CD4-positive, CD25-positive, alpha-beta regulatory T cell (primary cell): ENCODE data around the gene FBXO7. TPM values are rescaled to one million over a fixed set of nuclear protein-coding genes. Genes with fewer than 3 reads are reported as not detected.

Experiments
- ATAC-seq, 2 donors: fragments of 150-1000 bp; cut with Tn5 transposase; one replicate each; pipeline ENCODE4 v1.10.0; 2021; ENCODE audit warnings: low read depth in 2 of 2, moderate number of reproducible peaks in 2 of 2, moderate library complexity in 1 of 2
- DNase-seq, 3 donors: peaks; one replicate each; pipeline versions ENCODE4 v3.0.0 to v3.0.0-alpha.2; 2012 to 2022; ENCODE audit warnings: mixed read lengths in 1 of 3
- H3K27ac ChIP-seq: one replicate; pipeline ENCODE4 v1.7.0; 2013; ENCODE audit warnings: mild to moderate bottlenecking, low read length; ENCODE audit not compliant: insufficient read depth, poor library complexity, severe bottlenecking
- H3K27me3 ChIP-seq: one replicate; pipeline ENCODE4 v1.7.0; 2013; ENCODE audit warnings: low read length; ENCODE audit not compliant: control insufficient read depth, insufficient read depth
- H3K36me3 ChIP-seq: one replicate; pipeline ENCODE4 v1.7.0; 2013; ENCODE audit warnings: mild to moderate bottlenecking, low read length, moderate library complexity; ENCODE audit not compliant: control insufficient read depth, insufficient read depth
- H3K4me1 ChIP-seq: 2 replicates; pipeline ENCODE4 v1.7.0; 2013; ENCODE audit warnings: mild to moderate bottlenecking, low read length; ENCODE audit not compliant: insufficient read depth, control insufficient read depth, poor library complexity, severe bottlenecking
- H3K4me3 ChIP-seq: one replicate; pipeline ENCODE4 v1.7.0; 2013; ENCODE audit warnings: low read depth, mild to moderate bottlenecking, low read length, moderate library complexity
- H3K9me3 ChIP-seq, 2 experiments: 1 replicate in 1 of 2; 2 replicates in 1 of 2; pipeline ENCODE4 v1.7.0; 2013; ENCODE audit warnings: low read length in 2 of 2, mild to moderate bottlenecking in 1 of 2, moderate library complexity in 1 of 2; ENCODE audit not compliant: control insufficient read depth in 2 of 2
- H3K27ac Mint-ChIP-seq, 3 donors: one replicate each; pipeline ENCODE4 v1.8.0; 2020 to 2022; ENCODE audit warnings: mild to moderate bottlenecking in 3 of 3, mixed read lengths in 3 of 3, moderate library complexity in 2 of 3
- H3K27me3 Mint-ChIP-seq: one replicate; pipeline ENCODE4 v1.8.0; 2022; ENCODE audit warnings: mild to moderate bottlenecking, mixed read lengths
- H3K36me3 Mint-ChIP-seq: one replicate; pipeline ENCODE4 v1.8.0; 2020; ENCODE audit warnings: mixed read lengths
- H3K4me1 Mint-ChIP-seq, 4 donors: one replicate each; pipeline ENCODE4 v1.8.0; 2020 to 2022; ENCODE audit warnings: mixed read lengths in 4 of 4, mild to moderate bottlenecking in 1 of 4
- H3K4me3 Mint-ChIP-seq, 4 donors: one replicate each; pipeline ENCODE4 v1.8.0; 2020 to 2022; ENCODE audit warnings: mild to moderate bottlenecking in 4 of 4, mixed read lengths in 4 of 4, moderate library complexity in 3 of 4
- H3K9me3 Mint-ChIP-seq, 7 donors: one replicate each; pipeline ENCODE4 v1.8.0; 2020 to 2022; ENCODE audit warnings: mixed read lengths in 7 of 7, mild to moderate bottlenecking in 3 of 7, moderate library complexity in 2 of 7
- polyA plus RNA-seq, 4 donors: library from polyadenylated mRNA; unstranded; fragments of 300-500 nt; fragmentation: Illumina TruSeq; gene quantifications; one replicate each; pipeline ENCODE4 v1.2.3, GENCODE V29; 2021
- total RNA-seq: library from RNA; stranded (reverse); gene quantifications from one replicate; pipeline ENCODE4 v1.2.3, GENCODE V29; 2022

FBXO7 gene
- total RNA-seq = 133 TPM
- 100 to 1,000 TPM; 148 to 180 (median 168) TPM for polyA plus RNA-seq

- peaks cover 3% of the 10 kb centered on the region for H3K36me3 ChIP-seq
- Mint-ChIP-seq H3K27ac (peak within 1 kb of the TSS; percentile 91 to 96 (median 94)), H3K9me3 (no peaks in the 10 kb centered on the region), H3K36me3 (peaks cover 2% of the 10 kb centered on the region), H3K27me3 (peaks cover 10% of the 10 kb centered on the region), H3K4me1 (peaks cover 21 to 39% (median 30%) of the 10 kb centered on the region in 4 donors), H3K4me3 (peak within 1 kb of the TSS; percentile 91 to 98 (median 96))
- DNase-seq = peak; percentile 77 to 91 (median 86)
- H3K9me3 ChIP-seq = no peaks in the 10 kb centered on the region
- peak within 1 kb of the TSS; percentile 94 for H3K4me3 ChIP-seq
- H3K27me3 ChIP-seq = peaks cover 1% of the 10 kb centered on the region
- H3K27ac ChIP-seq = peak within 1 kb of the TSS; percentile 96
- H3K4me1 ChIP-seq = peaks cover 45% of the 10 kb centered on the region
- ATAC-seq = peak; percentile 83 to 87
Measured at GRCh38 chr22:32474635-32475467, at the start of gene FBXO7. FBXO7 (plus strand) TSS chr22:32474811; CDS start chr22:32475003, 192 bp downstream.

GRCh38 chr22:32426881-32427280 lies 47.7 kb upstream of the FBXO7 start:
- Mint-ChIP-seq H3K9me3 (peaks cover 0 to 4% (median 0%) of the 10 kb centered on the region in 7 donors), H3K36me3 (no peaks in the 10 kb centered on the region), H3K4me1 (peaks cover 0 to 2% (median 0%) of the 10 kb centered on the region in 4 donors), H3K27ac (no peak overlapping the region), H3K4me3 (no peak overlapping the region), H3K27me3 (peaks cover 32% of the 10 kb centered on the region)
- H3K36me3 ChIP-seq = no peaks in the 10 kb centered on the region
- H3K9me3 ChIP-seq = no peaks in the 10 kb centered on the region
- no peak overlapping the region for H3K4me3 ChIP-seq
- peaks cover 9% of the 10 kb centered on the region for H3K27me3 ChIP-seq
- no peaks in the 10 kb centered on the region for H3K4me1 ChIP-seq
- DNase-seq (no peak), ATAC-seq (no peak)
- H3K27ac ChIP-seq = no peak overlapping the region

GRCh38 chr22:32430352-32430751 lies 44.3 kb upstream of the FBXO7 start:
- H3K4me3 ChIP-seq = no peak overlapping the region
- no peaks in the 10 kb centered on the region for H3K9me3 ChIP-seq
- DNase-seq = no peak
- no peaks in the 10 kb centered on the region for H3K36me3 ChIP-seq
- H3K27ac Mint-ChIP-seq = no peak overlapping the region
- peaks cover 0 to 4% (median 0%) of the 10 kb centered on the region in 7 donors for H3K9me3 Mint-ChIP-seq
- peaks cover 11% of the 10 kb centered on the region for H3K27me3 Mint-ChIP-seq
- H3K27ac ChIP-seq = no peak overlapping the region
- no peaks in the 10 kb centered on the region for H3K36me3 Mint-ChIP-seq
- peaks cover 1% of the 10 kb centered on the region for H3K27me3 ChIP-seq
- no peak for ATAC-seq
- no peak overlapping the region for H3K4me3 Mint-ChIP-seq
- peaks cover 0 to 2% (median 0%) of the 10 kb centered on the region in 4 donors for H3K4me1 Mint-ChIP-seq
- no peaks in the 10 kb centered on the region for H3K4me1 ChIP-seq

DNA sequence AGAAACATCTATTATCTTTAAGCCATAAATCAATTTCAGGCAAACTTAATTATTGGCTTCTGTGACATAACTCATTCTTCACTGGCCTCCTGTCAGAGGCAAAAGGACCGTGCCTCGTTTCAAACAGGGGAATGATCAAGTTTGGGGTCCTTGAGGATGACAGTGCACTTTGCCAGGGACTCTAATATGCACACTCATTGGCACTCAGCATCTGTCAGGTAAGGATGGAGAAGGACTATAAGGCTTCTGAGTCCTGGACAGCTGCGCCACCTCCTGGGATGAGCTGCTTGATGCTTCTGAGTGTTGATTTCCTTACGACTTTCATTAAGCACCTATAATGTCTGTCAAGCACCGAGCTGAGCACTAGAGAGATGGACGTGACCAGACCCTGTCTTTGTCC lies 30.5 kb upstream of the FBXO7 start:
- Mint-ChIP-seq H3K4me3 (no peak overlapping the region), H3K27me3 (peaks cover 25% of the 10 kb centered on the region), H3K4me1 (no peaks in the 10 kb centered on the region), H3K36me3 (no peaks in the 10 kb centered on the region), H3K9me3 (no peaks in the 10 kb centered on the region), H3K27ac (no peak overlapping the region)
- no peaks in the 10 kb centered on the region for H3K27me3 ChIP-seq
- no peaks in the 10 kb centered on the region for H3K4me1 ChIP-seq
- no peaks in the 10 kb centered on the region for H3K9me3 ChIP-seq
- no peak overlapping the region for H3K4me3 ChIP-seq
- H3K36me3 ChIP-seq = no peaks in the 10 kb centered on the region
- ATAC-seq = no peak
- H3K27ac ChIP-seq = no peak overlapping the region
- peak in 1 of 3 donors; percentile 24 for DNase-seq

DNA sequence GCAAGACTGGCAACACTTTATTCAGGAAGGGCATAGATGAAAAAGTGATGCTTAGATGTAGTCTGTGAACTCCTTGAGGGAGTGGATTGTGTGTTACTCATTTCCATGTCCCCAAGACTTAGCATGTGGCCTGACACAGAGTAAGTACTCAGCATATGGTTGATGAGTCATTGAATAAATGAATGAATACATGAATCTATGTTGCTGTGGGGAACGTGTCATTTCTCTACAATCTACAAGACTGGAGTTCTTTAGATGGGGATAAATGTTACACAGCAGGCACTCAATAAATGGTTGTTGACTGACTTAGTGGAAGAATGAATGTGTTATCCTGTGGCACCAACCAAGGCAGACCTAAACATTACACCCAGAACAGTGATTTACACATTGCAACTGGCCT lies 28.3 kb upstream of the FBXO7 start:
- no peaks in the 10 kb centered on the region for H3K36me3 ChIP-seq
- no peak overlapping the region for H3K4me3 ChIP-seq
- Mint-ChIP-seq H3K4me1 (no peaks in the 10 kb centered on the region), H3K27me3 (peaks cover 29% of the 10 kb centered on the region), H3K4me3 (no peak overlapping the region), H3K36me3 (no peaks in the 10 kb centered on the region), H3K27ac (no peak overlapping the region), H3K9me3 (no peaks in the 10 kb centered on the region)
- no peaks in the 10 kb centered on the region for H3K4me1 ChIP-seq
- H3K27ac ChIP-seq = no peak overlapping the region
- H3K9me3 ChIP-seq = no peaks in the 10 kb centered on the region
- DNase-seq (no peak), ATAC-seq (no peak)
- no peaks in the 10 kb centered on the region for H3K27me3 ChIP-seq

- no peaks in the 10 kb centered on the region for H3K4me1 ChIP-seq
- Mint-ChIP-seq H3K36me3 (no peaks in the 10 kb centered on the region), H3K9me3 (no peaks in the 10 kb centered on the region), H3K4me3 (no peak overlapping the region), H3K27ac (no peak overlapping the region), H3K27me3 (peaks cover 33% of the 10 kb centered on the region), H3K4me1 (no peaks in the 10 kb centered on the region)
- no peaks in the 10 kb centered on the region for H3K9me3 ChIP-seq
- ATAC-seq (no peak), DNase-seq (no peak)
- no peak overlapping the region for H3K4me3 ChIP-seq
- H3K27me3 ChIP-seq = no peaks in the 10 kb centered on the region
- no peak overlapping the region for H3K27ac ChIP-seq
- no peaks in the 10 kb centered on the region for H3K36me3 ChIP-seq
Measured at GRCh38 chr22:32448980-32449379, 25.6 kb upstream of the FBXO7 start.

GRCh38 chr22:32457031-32457430 lies 17.6 kb upstream of the FBXO7 start:
- Histone ChIP-seq H3K36me3 (no peaks in the 10 kb centered on the region), H3K27me3 (peaks cover 21% of the 10 kb centered on the region), H3K4me3 (no peak overlapping the region), H3K27ac (no peak overlapping the region), H3K9me3 (no peaks in the 10 kb centered on the region), H3K4me1 (no peaks in the 10 kb centered on the region)
- no peak overlapping the region for H3K4me3 Mint-ChIP-seq
- H3K27me3 Mint-ChIP-seq = peaks cover 45% of the 10 kb centered on the region
- H3K9me3 Mint-ChIP-seq = no peaks in the 10 kb centered on the region
- peaks cover 3% of the 10 kb centered on the region for H3K36me3 Mint-ChIP-seq
- no peaks in the 10 kb centered on the region for H3K4me1 Mint-ChIP-seq
- peak overlapping the region in 1 of 3 donors; percentile 13 for H3K27ac Mint-ChIP-seq
- ATAC-seq (no peak), DNase-seq (no peak)

GRCh38 chr22:32462452-32462851 lies 12.2 kb upstream of the FBXO7 start:
- DNase-seq (no peak), ATAC-seq (no peak)
- Histone ChIP-seq H3K9me3 (no peaks in the 10 kb centered on the region), H3K36me3 (no peaks in the 10 kb centered on the region), H3K4me1 (no peaks in the 10 kb centered on the region), H3K27ac (no peak overlapping the region), H3K4me3 (no peak overlapping the region), H3K27me3 (peaks cover 24% of the 10 kb centered on the region)
- H3K27me3 Mint-ChIP-seq = peaks cover 42% of the 10 kb centered on the region
- H3K27ac Mint-ChIP-seq = no peak overlapping the region
- peaks cover 3% of the 10 kb centered on the region for H3K36me3 Mint-ChIP-seq
- H3K4me1 Mint-ChIP-seq = no peaks in the 10 kb centered on the region
- no peak overlapping the region for H3K4me3 Mint-ChIP-seq
- H3K9me3 Mint-ChIP-seq = no peaks in the 10 kb centered on the region
